ENCODE data around the gene PRKN.

Gene PRKN

DNA sequence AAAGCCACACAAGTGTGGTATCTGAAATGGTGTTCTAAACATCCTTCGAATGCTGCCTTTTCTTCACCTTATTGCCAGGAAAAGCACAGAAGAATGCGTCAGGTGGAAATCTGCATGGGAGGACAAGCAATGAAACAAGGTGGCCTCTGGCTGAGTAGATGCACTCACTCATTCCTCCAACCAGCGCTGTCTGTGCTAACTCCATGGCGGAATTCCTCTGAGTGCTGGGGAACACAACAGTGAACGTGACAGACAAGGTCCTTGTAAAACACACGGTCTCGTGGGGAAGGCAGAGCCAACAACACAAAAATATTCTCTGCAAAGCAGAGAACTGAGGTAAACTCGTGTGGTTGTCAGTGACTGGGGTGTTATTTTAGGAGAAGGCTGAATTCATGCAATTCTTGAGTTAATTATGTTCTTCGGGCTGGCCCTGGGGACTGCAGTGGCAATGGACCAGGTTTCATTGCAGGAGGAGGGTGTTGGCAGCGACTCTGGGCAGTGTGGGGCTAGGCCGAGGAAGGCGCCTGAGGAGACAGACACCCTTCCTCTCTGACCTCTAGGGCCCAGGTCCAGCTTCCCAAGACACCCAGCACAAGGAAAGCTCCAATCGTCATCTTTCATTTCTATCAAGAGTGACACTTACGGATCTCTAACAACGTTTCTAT is 339.7 kb downstream of the PRKN start:
- TF ChIP-seq, protein P1, sequence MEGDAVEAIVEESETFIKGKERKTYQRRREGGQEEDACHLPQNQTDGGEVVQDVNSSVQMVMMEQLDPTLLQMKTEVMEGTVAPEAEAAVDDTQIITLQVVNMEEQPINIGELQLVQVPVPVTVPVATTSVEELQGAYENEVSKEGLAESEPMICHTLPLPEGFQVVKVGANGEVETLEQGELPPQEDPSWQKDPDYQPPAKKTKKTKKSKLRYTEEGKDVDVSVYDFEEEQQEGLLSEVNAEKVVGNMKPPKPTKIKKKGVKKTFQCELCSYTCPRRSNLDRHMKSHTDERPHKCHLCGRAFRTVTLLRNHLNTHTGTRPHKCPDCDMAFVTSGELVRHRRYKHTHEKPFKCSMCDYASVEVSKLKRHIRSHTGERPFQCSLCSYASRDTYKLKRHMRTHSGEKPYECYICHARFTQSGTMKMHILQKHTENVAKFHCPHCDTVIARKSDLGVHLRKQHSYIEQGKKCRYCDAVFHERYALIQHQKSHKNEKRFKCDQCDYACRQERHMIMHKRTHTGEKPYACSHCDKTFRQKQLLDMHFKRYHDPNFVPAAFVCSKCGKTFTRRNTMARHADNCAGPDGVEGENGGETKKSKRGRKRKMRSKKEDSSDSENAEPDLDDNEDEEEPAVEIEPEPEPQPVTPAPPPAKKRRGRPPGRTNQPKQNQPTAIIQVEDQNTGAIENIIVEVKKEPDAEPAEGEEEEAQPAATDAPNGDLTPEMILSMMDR (IDR thresholded peaks at IDR 0.05) = no peak

DNA sequence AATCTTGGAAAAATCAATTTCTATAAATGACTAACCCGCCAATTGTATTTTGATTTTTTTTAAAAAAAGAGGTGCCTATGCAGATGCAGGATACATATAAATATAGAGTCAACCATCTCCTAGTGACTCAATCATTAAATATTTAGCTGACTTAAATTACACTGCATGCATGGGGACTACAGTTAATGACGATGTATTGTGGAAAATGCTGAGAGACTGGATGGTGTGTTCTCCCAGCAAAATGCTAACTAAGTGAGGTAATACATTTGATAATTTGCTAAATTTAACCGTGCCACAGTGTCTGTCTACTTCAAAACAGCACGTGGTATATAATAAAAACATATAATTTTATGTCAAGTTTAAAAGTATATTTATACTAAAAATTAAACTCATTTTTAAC is 341.6 kb downstream of the PRKN start:
- TF ChIP-seq, protein P1 (IDR thresholded peaks at IDR 0.05) = no peak

DNA sequence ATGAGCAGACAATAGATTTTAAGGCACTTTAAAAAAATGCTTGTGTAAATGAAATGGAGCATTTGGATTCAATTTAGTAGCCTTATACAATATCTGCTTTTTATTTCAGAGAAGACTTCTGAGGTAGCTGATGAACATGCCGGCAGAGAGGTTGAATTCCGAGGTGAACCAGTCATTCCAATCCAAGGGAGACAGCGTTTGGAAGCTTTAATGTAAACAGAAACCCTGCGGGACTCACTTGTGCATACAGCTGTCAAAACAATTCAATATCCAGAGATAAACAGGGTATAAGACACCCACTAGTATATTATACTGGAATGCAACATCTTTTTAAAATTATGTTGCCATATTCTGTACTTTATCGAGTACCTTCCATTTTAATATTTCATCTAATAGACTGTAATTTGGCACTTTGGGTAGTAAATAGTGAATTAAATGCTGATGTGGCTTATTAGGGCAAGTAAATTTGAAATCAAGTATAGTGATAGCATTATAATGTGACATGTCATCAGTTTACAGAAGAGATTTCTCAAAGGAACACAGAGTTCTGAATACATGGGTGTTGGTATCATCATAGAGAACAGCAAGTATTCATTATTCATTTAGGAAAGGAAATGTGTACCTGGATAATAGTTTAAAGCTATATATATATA is 347.7 kb downstream of the PRKN start:
- TF ChIP-seq, protein P1 (IDR thresholded peaks at IDR 0.05) = no peak

DNA sequence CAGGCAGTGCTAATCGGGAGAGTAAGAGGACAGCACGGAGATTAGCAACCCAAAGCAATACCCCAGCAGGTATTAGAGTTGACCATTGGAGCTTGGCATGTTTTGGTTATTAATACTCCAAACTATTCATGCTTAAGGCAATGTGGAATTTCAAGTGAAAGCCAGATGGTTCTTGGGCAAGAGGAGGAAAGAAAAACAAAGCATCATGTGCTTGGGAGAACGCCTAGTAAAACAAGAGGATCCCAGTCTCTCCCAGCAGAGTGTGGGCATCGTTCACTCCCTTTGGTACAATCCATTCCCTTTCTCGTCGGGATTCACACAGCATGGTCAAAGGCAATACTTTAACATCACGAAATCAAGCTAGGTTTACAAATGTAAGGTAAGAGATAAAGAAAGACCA is 349.8 kb downstream of the PRKN start:
- TF ChIP-seq, protein P1 (IDR thresholded peaks at IDR 0.05) = no peak

- TF ChIP-seq, protein P1 (IDR thresholded peaks at IDR 0.05) = no peak
These were observed 353.7 kb downstream of the PRKN start for GRCh38 chr6:162373868-162374267.

- TF ChIP-seq, protein P1 (IDR thresholded peaks at IDR 0.05) = no peak
These were observed 354.4 kb downstream of the PRKN start for GRCh38 chr6:162373192-162373591.

GRCh38 chr6:162372106-162372505 is 355.5 kb downstream of the PRKN start:
- TF ChIP-seq, protein P1 (IDR thresholded peaks at IDR 0.05) = no peak

All from LNCAP (cell line).